A549 (cell line): Measurements from ENCODE around the gene ZNF608. TPM values are rescaled to one million over a fixed set of nuclear protein-coding genes. Genes with fewer than 3 reads are reported as not detected.

Source experiments
- ATAC-seq, 2 experiments: fragments of 200-7000 bp in 1 of 2; fragments of >200 bp in 1 of 2; cut with Nextera tagmentation in 1 of 2; cut with Tn5 transposase in 1 of 2; 3 replicates each; pipeline versions ENCODE4 v1.8.0 to v1.9.1; 2018 to 2020; ENCODE audit warnings: mild to moderate bottlenecking in 1 of 2, moderate library complexity in 1 of 2
- CTCF ChIA-PET: fragments of 300-600 bp; sonication (Branson Sonifier 250); formaldehyde crosslinking; extraction: SDS; loops from one replicate; lab custom pipeline; 2021; ENCODE audit warnings: antibody characterized with exemption, inconsistent platforms; lab: Yijun Ruan, JAX
- POLR2A ChIA-PET: fragments of 350-600 bp; formaldehyde crosslinking; extraction: SDS; loops from one replicate; lab custom pipeline; 2021; ENCODE audit warnings: antibody characterized with exemption, inconsistent platforms; lab: Yijun Ruan, JAX
- DNase-seq, 2 experiments: peaks; one replicate each; pipeline versions ENCODE4 v3.0.0 to v3.0.0-alpha.2; 2011 to 2016; ENCODE audit warnings: low read depth in 1 of 2, low spot score in 1 of 2
- FAIRE-seq: peaks from 2 replicates; lab custom pipeline; 2011; peaks lifted over from hg19 to GRCh38; lab: Jason Lieb, UNC
- H3K27ac ChIP-seq, 2 experiments: fragments of >200 bp; sonication (Bioruptor Twin); formaldehyde crosslinking; 3 replicates each; pipeline ENCODE4 v1.5.1; 2016 to 2017
- H3K4me1 ChIP-seq: fragments of >200 bp; sonication (Bioruptor Twin); formaldehyde crosslinking; 3 replicates; pipeline ENCODE4 v1.6.1; 2016
- H3K4me2 ChIP-seq: fragments of >200 bp; sonication (Bioruptor Twin); formaldehyde crosslinking; 3 replicates; pipeline ENCODE4 v1.6.1; 2016
- H3K4me3 ChIP-seq: fragments of >200 bp; sonication (Bioruptor Twin); formaldehyde crosslinking; 3 replicates; pipeline ENCODE4 v1.5.1; 2016
- H3K9me3 ChIP-seq: fragments of >200 bp; sonication (Bioruptor Twin); formaldehyde crosslinking; 3 replicates; pipeline ENCODE4 v1.6.1; 2016
- CHD4 ChIP-seq: fragments of 200-600 bp; sonication (generic); IDR thresholded peaks from 2 replicates; pipeline ENCODE4 v1.6.1; 2016; ENCODE audit warnings: antibody characterized with exemption, mild to moderate bottlenecking, borderline replicate concordance
- CTCF ChIP-seq: fragments of >200 bp; sonication (Bioruptor Twin); formaldehyde crosslinking; IDR thresholded peaks from 3 replicates; pipeline ENCODE4 v1.5.1; 2016
- EP300 ChIP-seq, 2 experiments: fragments of >200 bp; sonication (Bioruptor Twin); formaldehyde crosslinking; IDR thresholded peaks; 2 replicates in 1 of 2; 3 replicates in 1 of 2; pipeline ENCODE4 v1.6.1; 2016 to 2017
- GATA3 ChIP-seq: IDR thresholded peaks from 2 replicates; pipeline ENCODE4 v1.6.1; 2012; ENCODE audit warnings: borderline replicate concordance
- HDAC2 ChIP-seq: fragments of 200-600 bp; sonication (generic); IDR thresholded peaks from 2 replicates; pipeline ENCODE4 v1.6.1; 2016
- HES2 ChIP-seq: fragments of >200 bp; sonication (Bioruptor Twin); formaldehyde crosslinking; IDR thresholded peaks from 2 replicates; pipeline ENCODE4 v1.6.1; 2016
- HOXA7 ChIP-seq: fragments of 250-450 bp; sonication (Bioruptor Pico); IDR thresholded peaks from 2 replicates; pipeline ENCODE4 v1.5.0; 2020; ENCODE audit warnings: mild to moderate bottlenecking, moderate library complexity
- HOXB13 ChIP-seq: fragments of 250-450 bp; sonication (Bioruptor Pico); IDR thresholded peaks from 2 replicates; pipeline ENCODE4 v1.5.0; 2020; ENCODE audit warnings: low read depth, mild to moderate bottlenecking, moderate library complexity
- HOXB5 ChIP-seq: fragments of 250-450 bp; sonication (Bioruptor Pico); IDR thresholded peaks from 2 replicates; pipeline ENCODE4 v1.5.0; 2020; ENCODE audit warnings: mild to moderate bottlenecking, moderate library complexity
- JUN ChIP-seq, 2 experiments: fragments of >200 bp; sonication (Bioruptor Twin); formaldehyde crosslinking; IDR thresholded peaks; 2 replicates in 1 of 2; 3 replicates in 1 of 2; pipeline ENCODE4 v1.6.1; 2016 to 2017
- JUNB ChIP-seq: fragments of >200 bp; sonication (Bioruptor Twin); formaldehyde crosslinking; IDR thresholded peaks from 2 replicates; pipeline ENCODE4 v1.6.1; 2016
- KDM1A ChIP-seq: fragments of 200-600 bp; sonication (generic); IDR thresholded peaks from 2 replicates; pipeline ENCODE4 v1.6.1; 2016; ENCODE audit warnings: low read depth, mild to moderate bottlenecking
- MAFK ChIP-seq: fragments of 450-650 bp; IDR thresholded peaks from 2 replicates; pipeline ENCODE4 v1.6.1; 2014; ENCODE audit not compliant: partially characterized antibody
- MAX ChIP-seq: IDR thresholded peaks from 2 replicates; pipeline ENCODE4 v1.6.1; 2012
- MAZ ChIP-seq: fragments of 150-350 bp; IDR thresholded peaks from 2 replicates; pipeline ENCODE4 v1.6.1; 2014; ENCODE audit warnings: antibody characterized with exemption, low read depth, low read length, borderline replicate concordance
- NFE2L2 ChIP-seq: fragments of 150-350 bp; conservative IDR thresholded peaks from 2 replicates; pipeline ENCODE4 v1.6.1; 2014; ENCODE audit warnings: low read length
- NPAS2 ChIP-seq: fragments of 250-450 bp; sonication (Bioruptor Pico); IDR thresholded peaks from 2 replicates; pipeline ENCODE4 v1.8.0; 2022; ENCODE audit warnings: mild to moderate bottlenecking, moderate library complexity, borderline replicate concordance
- PBX3 ChIP-seq: IDR thresholded peaks from 2 replicates; pipeline ENCODE4 v1.6.1; 2012
- PHF8 ChIP-seq: fragments of 200-600 bp; sonication (generic); IDR thresholded peaks from 2 replicates; pipeline ENCODE4 v1.6.1; 2016; ENCODE audit warnings: low read depth, mild to moderate bottlenecking, antibody characterized with exemption, moderate library complexity, borderline replicate concordance
- POLR2A ChIP-seq: IDR thresholded peaks from 2 replicates; pipeline ENCODE4 v1.6.1; 2012; ENCODE audit warnings: mild to moderate bottlenecking, low read length
- RAD21 ChIP-seq, 2 experiments: fragments of >200 bp in 1 of 2; sonication (Bioruptor Twin) in 1 of 2; formaldehyde crosslinking in 1 of 2; IDR thresholded peaks in 1 of 2; conservative IDR thresholded peaks in 1 of 2; 2 replicates in 1 of 2; 3 replicates in 1 of 2; pipeline ENCODE4 v1.6.1; 2012 to 2018; ENCODE audit warnings: inconsistent platforms in 1 of 2
- RFX5 ChIP-seq: fragments of 450-650 bp; IDR thresholded peaks from 2 replicates; pipeline ENCODE4 v1.7.1; 2014; ENCODE audit warnings: antibody characterized with exemption, mild to moderate bottlenecking, moderate library complexity
- RNF2 ChIP-seq: fragments of 200-600 bp; sonication (generic); IDR thresholded peaks from 2 replicates; pipeline ENCODE4 v1.6.1; 2016; ENCODE audit warnings: low read depth, mild to moderate bottlenecking, antibody characterized with exemption, moderate library complexity, borderline replicate concordance
- TP53 ChIP-seq: fragments of 250-450 bp; sonication (Bioruptor Pico); IDR thresholded peaks from 2 replicates; pipeline ENCODE4 v1.5.0; 2021; ENCODE audit warnings: mild to moderate bottlenecking, moderate library complexity
- ZSCAN20 ChIP-seq: fragments of 250-450 bp; sonication (Bioruptor Pico); IDR thresholded peaks from 2 replicates; pipeline ENCODE4 v1.8.0; 2022; ENCODE audit warnings: mild to moderate bottlenecking, moderate library complexity
- WGBS: methylation state at CpG from one replicate; pipeline ENCODE4 v1.1.6; 2017; ENCODE audit errors: missing lambda C conversion rate; 5-methylcytosine and 5-hydroxymethylcytosine counted together
- polyA plus RNA-seq, 4 experiments: library from polyadenylated mRNA; depleted of rRNA in 3 of 4; stranded (reverse); fragments of >200 nt; fragmentation: RNase III in 1 of 4; extraction: RNeasy Plus Mini Kit Qiagen cat#74134 plus additional on column Dnase treatment in 1 of 4; gene quantifications; 2 replicates in 3 of 4; 3 replicates in 1 of 4; pipeline ENCODE4 v1.2.3, GENCODE V29; 2011 to 2017

The ZNF608 gene
- polyA plus RNA-seq, 2 of the 4 experiments (the other 2 are of a cell fraction) = 0.77 to 1.8 TPM

- no peak overlapping the region for H3K4me2 ChIP-seq
- H3K4me3 ChIP-seq = no peak overlapping the region
- TF ChIP-seq KDM1A = no peak
- no peak for TF ChIP-seq HDAC2
- no peak for TF ChIP-seq RAD21 (conservative IDR thresholded peaks at IDR 0.05 in 1 of 2, IDR thresholded peaks at IDR 0.05 in 1 of 2)
- TF ChIP-seq CTCF = no peak
- no peak for TF ChIP-seq ZSCAN20 (CRISPR knock-in tag)
- no peak for TF ChIP-seq HOXA7 (CRISPR knock-in tag)
- TF ChIP-seq EP300 (IDR thresholded peaks at IDR 0.05) = no peak
- no peak for TF ChIP-seq MAZ
- no peak for TF ChIP-seq NFE2L2
- no peak for TF ChIP-seq RNF2
- TF ChIP-seq HOXB5 (CRISPR knock-in tag) = no peak
- no peak for TF ChIP-seq GATA3
- DNase-seq = no peak
- ChIA-PET POLR2A (no interaction called here), CTCF (no interaction called here)
- no peak overlapping the region for H3K27ac ChIP-seq
- no peak for FAIRE-seq
- H3K4me1 ChIP-seq = no peaks in the 10 kb centered on the region
- H3K9me3 ChIP-seq = no peaks in the 10 kb centered on the region
- no peak for ATAC-seq
- 95% methylated on average over 2 of the region's 2 CpGs for WGBS
These were observed 33.6 kb downstream of the ZNF608 start for GRCh38 chr5:124712731-124713305.

GRCh38 chr5:124708086-124708485 lies 38.4 kb downstream of the ZNF608 start:
- Histone ChIP-seq H3K27ac (no peak overlapping the region), H3K4me1 (no peaks in the 10 kb centered on the region), H3K9me3 (no peaks in the 10 kb centered on the region), H3K4me3 (no peak overlapping the region), H3K4me2 (no peak overlapping the region)
- 65% methylated on average over 3 of the region's 3 CpGs for WGBS
- ChIA-PET CTCF (interaction anchor here (1.4 to 2.8 kb wide), 2 partner anchors 9 kb away, joined by 3 to 6 read pairs; no protein-coding TSS in a partner anchor), POLR2A (no interaction called here)
- FAIRE-seq = no peak
- no peak for DNase-seq
- no peak for ATAC-seq
- TF ChIP-seq HOXB13 (CRISPR knock-in tag) = no peak
- no peak for TF ChIP-seq JUN (IDR thresholded peaks at IDR 0.05)
- no peak for TF ChIP-seq CHD4
- TF ChIP-seq RAD21 (conservative IDR thresholded peaks at IDR 0.05 in 1 of 2, IDR thresholded peaks at IDR 0.05 in 1 of 2) = no peak
- no peak for TF ChIP-seq PBX3
- no peak for TF ChIP-seq MAX
- no peak for TF ChIP-seq RFX5
- TF ChIP-seq NPAS2 (CRISPR knock-in tag) = no peak
- no peak for TF ChIP-seq JUNB
- no peak for TF ChIP-seq MAFK
- TF ChIP-seq HES2 = no peak
- TF ChIP-seq TP53 (CRISPR knock-in tag) = no peak
- TF ChIP-seq PHF8 = no peak
- no peak for TF ChIP-seq POLR2A
- TF ChIP-seq, all 56 proteins: peak for 0
